Measurements from ENCODE around the gene PPP6R1. TPM values are rescaled to one million over a fixed set of nuclear protein-coding genes. Genes with fewer than 3 reads are reported as not detected.

The PPP6R1 gene
- total RNA-seq, 1 experiment from 2014 or later: 113 TPM

DNA sequence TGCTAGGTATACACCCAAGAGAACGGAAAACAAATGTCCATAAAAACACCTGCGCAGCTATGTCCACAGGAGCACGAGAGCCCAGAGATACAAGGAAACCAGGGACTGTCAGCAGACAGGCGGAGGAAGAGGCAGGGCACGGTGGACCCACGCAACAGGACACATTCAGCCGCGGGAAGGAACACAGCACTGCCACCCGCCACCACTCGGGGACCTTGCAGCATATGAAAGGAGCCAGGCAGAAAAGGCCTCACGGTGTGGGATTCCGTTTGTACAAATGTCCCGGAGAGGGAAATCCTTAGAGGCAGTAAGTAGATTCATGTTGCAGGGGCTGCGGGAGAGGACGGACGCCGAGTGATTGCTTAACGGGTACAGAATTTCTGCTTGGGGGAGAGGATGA, 13.3 kb upstream of the PPP6R1 start:
- Mint-ChIP-seq H3K4me3 (ENCODE audit: unreplicated experiment) (no peak overlapping the region), H3K9me3 (ENCODE audit: unreplicated experiment) (no peaks in the 10 kb centered on the region), H3K36me3 (ENCODE audit: insufficient read depth, unreplicated experiment) (peaks cover 30% of the 10 kb centered on the region), H3K27me3 (ENCODE audit: insufficient read depth, unreplicated experiment) (no peaks in the 10 kb centered on the region), H3K27ac (ENCODE audit: unreplicated experiment) (no peak overlapping the region), H3K4me1 (ENCODE audit: low read depth, unreplicated experiment) (peaks cover 8% of the 10 kb centered on the region)
- H3K9me3 ChIP-seq: no peaks in the 10 kb centered on the region
- ChIA-PET POLR2A (no interaction called here), CTCF (no interaction called here)
- no peak overlapping the region for H3K4me3 ChIP-seq (ENCODE audit: low read depth, low read length)
- no peaks in the 10 kb centered on the region; the same call in 1 of the 2 replicates for H3K36me3 ChIP-seq (ENCODE audit: control insufficient read depth, insufficient read depth, low read length)
- H3K27me3 ChIP-seq (replicated peaks; ENCODE audit: control insufficient read depth, insufficient read depth, low read length): no peaks in the 10 kb centered on the region
- H3K4me1 ChIP-seq: peaks cover 9% of the 10 kb centered on the region; the same call in 1 of the 2 replicates
- BruUV-seq (replicated peaks): no TSS peak
- TF ChIP-seq CTCF (IDR thresholded peaks at IDR 0.05; ENCODE audit: insufficient read depth in 1 of 2, low read depth in 1 of 2, low read length in 1 of 2, severe bottlenecking in 1 of 2, unreplicated experiment in 1 of 2): no peak
- no peak for DNase-seq
- intact Hi-C loops (cut with micrococcal nuclease; ENCODE audit: unreplicated experiment): no loop called here

- no peak overlapping the region for H3K27ac Mint-ChIP-seq (ENCODE audit: unreplicated experiment)
These were observed 11.5 kb upstream of the PPP6R1 start for GRCh38 chr19:55270172-55270942.

More at GRCh38 chr19:55270172-55270942, 11.5 kb upstream of the PPP6R1 start:
- peaks cover 8% of the 10 kb centered on the region for H3K4me1 Mint-ChIP-seq (ENCODE audit: low read depth, unreplicated experiment)
- TF ChIP-seq CTCF (IDR thresholded peaks at IDR 0.05; ENCODE audit: insufficient read depth in 1 of 2, low read depth in 1 of 2, low read length in 1 of 2, severe bottlenecking in 1 of 2, unreplicated experiment in 1 of 2): no peak
- Histone ChIP-seq H3K9me3 (peaks cover 5% of the 10 kb centered on the region; the same call in 1 of the 2 replicates), H3K27me3 (replicated peaks; ENCODE audit: control insufficient read depth, insufficient read depth, low read length) (no peaks in the 10 kb centered on the region), H3K4me1 (peaks cover 9% of the 10 kb centered on the region; the same call in 1 of the 2 replicates), H3K4me3 (ENCODE audit: low read depth, low read length) (no peak overlapping the region), H3K36me3 (ENCODE audit: control insufficient read depth, insufficient read depth, low read length) (no peaks in the 10 kb centered on the region; the same call in 1 of the 2 replicates)
- peaks cover 30% of the 10 kb centered on the region for H3K36me3 Mint-ChIP-seq (ENCODE audit: insufficient read depth, unreplicated experiment)
- H3K4me3 Mint-ChIP-seq (ENCODE audit: unreplicated experiment): no peak overlapping the region
- BruUV-seq (replicated peaks): no TSS peak
- ChIA-PET CTCF (interaction anchor here (0.6 to 1.2 kb wide), 2 partner anchors 11 to 114 kb away, joined by 3 read pairs; partner anchors contain the start of gene PPP6R1), POLR2A (interaction anchor here (1.0 to 1.5 kb wide), 2 partner anchors 10 to 11 kb away, joined by 3 to 7 read pairs; partner anchors contain the start of genes HSPBP1 and PPP6R1)
- no peaks in the 10 kb centered on the region for H3K27me3 Mint-ChIP-seq (ENCODE audit: insufficient read depth, unreplicated experiment)
- intact Hi-C loops (cut with micrococcal nuclease; ENCODE audit: unreplicated experiment): no loop called here
- H3K9me3 Mint-ChIP-seq (ENCODE audit: unreplicated experiment): peaks cover 12% of the 10 kb centered on the region
- DNase-seq: peak; percentile 71 to 73

Measured in Caco-2 (cell line).